GM23338 (cell line): ENCODE data around the gene NLGN1. TPM values are rescaled to one million over a fixed set of nuclear protein-coding genes. Genes with fewer than 3 reads are reported as not detected.

Source experiments
- ATAC-seq: fragments of 200-7000 bp; cut with Tn5 transposase; 3 replicates; pipeline ENCODE4 v1.9.1; 2020
- DNase-seq: peaks from one replicate; pipeline ENCODE4 v3.0.0-alpha.2; 2015; ENCODE audit warnings: low spot score
- H2AFZ ChIP-seq: fragments of 200-600 bp; sonication (generic); 2 replicates; pipeline ENCODE4 v1.8.0; 2016; ENCODE audit warnings: antibody characterized with exemption, mild to moderate bottlenecking, moderate library complexity
- H3F3A ChIP-seq: fragments of 200-600 bp; sonication (generic); replicated peaks from 2 replicates; pipeline ENCODE4 v1.8.0; 2017; ENCODE audit warnings: antibody characterized with exemption, mixed run types, low read depth
- H3K27ac ChIP-seq: fragments of 200-600 bp; sonication (generic); 2 replicates; pipeline ENCODE4 v1.6.1; 2016; ENCODE audit warnings: low read depth
- H3K27me3 ChIP-seq: fragments of 200-600 bp; sonication (generic); 2 replicates; pipeline ENCODE4 v1.8.0; 2016; ENCODE audit warnings: mild to moderate bottlenecking, mixed run types, moderate library complexity; ENCODE audit not compliant: insufficient read depth
- H3K36me3 ChIP-seq: fragments of 200-600 bp; sonication (generic); 2 replicates; pipeline ENCODE4 v1.8.0; 2016; ENCODE audit warnings: mild to moderate bottlenecking; ENCODE audit not compliant: insufficient read depth
- H3K4me1 ChIP-seq: fragments of 200-600 bp; sonication (generic); 2 replicates; pipeline ENCODE4 v1.8.0; 2016; ENCODE audit warnings: mild to moderate bottlenecking, moderate library complexity; ENCODE audit not compliant: insufficient read depth
- H3K4me2 ChIP-seq: fragments of 200-600 bp; sonication (generic); 2 replicates; pipeline ENCODE4 v1.7.1; 2017; ENCODE audit warnings: mixed run types
- H3K4me3 ChIP-seq: fragments of 200-600 bp; sonication (generic); 2 replicates; pipeline ENCODE4 v1.6.1; 2016; ENCODE audit warnings: mixed run types
- H3K79me2 ChIP-seq: fragments of 200-600 bp; sonication (generic); replicated peaks from 2 replicates; pipeline ENCODE4 v1.8.0; 2017; ENCODE audit warnings: mild to moderate bottlenecking; ENCODE audit not compliant: insufficient read depth
- H3K9me2 ChIP-seq: fragments of 200-600 bp; sonication (generic); 2 replicates; pipeline ENCODE4 v1.8.0; 2017; ENCODE audit not compliant: insufficient read depth
- H4K20me1 ChIP-seq: fragments of 200-600 bp; sonication (generic); replicated peaks from 2 replicates; pipeline ENCODE4 v1.8.0; 2017; ENCODE audit warnings: mild to moderate bottlenecking; ENCODE audit not compliant: insufficient read depth
- H3K27ac Mint-ChIP-seq: 2 replicates; pipeline ENCODE4 v1.8.0; 2020; ENCODE audit warnings: inconsistent platforms, mild to moderate bottlenecking, moderate library complexity, mixed read lengths
- H3K27me3 Mint-ChIP-seq: 3 replicates; pipeline ENCODE4 v1.8.0; 2022; ENCODE audit warnings: low read depth, mild to moderate bottlenecking, moderate library complexity, mixed read lengths, inconsistent platforms; ENCODE audit not compliant: insufficient read depth, poor library complexity
- H3K36me3 Mint-ChIP-seq: 3 replicates; pipeline ENCODE4 v1.8.0; 2021; ENCODE audit warnings: low read depth, mild to moderate bottlenecking, inconsistent platforms, moderate library complexity, mixed read lengths
- H3K4me1 Mint-ChIP-seq: 3 replicates; pipeline ENCODE4 v1.8.0; 2020; ENCODE audit warnings: mild to moderate bottlenecking, inconsistent platforms, mixed read lengths
- H3K4me3 Mint-ChIP-seq: 3 replicates; pipeline ENCODE4 v1.8.0; 2021; ENCODE audit warnings: moderate library complexity, mild to moderate bottlenecking, inconsistent platforms, mixed read lengths
- H3K9me3 Mint-ChIP-seq: 3 replicates; pipeline ENCODE4 v1.8.0; 2020; ENCODE audit warnings: moderate library complexity, mild to moderate bottlenecking, inconsistent platforms, mixed read lengths
- CREB1 ChIP-seq: fragments of 250-450 bp; sonication (Bioruptor Pico); IDR thresholded peaks from 2 replicates; pipeline ENCODE4 v1.5.0; 2020; ENCODE audit warnings: low read depth, mild to moderate bottlenecking, moderate library complexity
- EZH2 ChIP-seq: fragments of 200-600 bp; sonication (generic); IDR thresholded peaks from one replicate; pipeline ENCODE4 v1.8.0; 2017; ENCODE audit warnings: antibody characterized with exemption, mild to moderate bottlenecking, low read depth; ENCODE audit not compliant: unreplicated experiment
- EZH2phosphoT487 ChIP-seq: fragments of 200-600 bp; sonication (generic); IDR thresholded peaks from one replicate; pipeline ENCODE4 v1.8.1; 2018; ENCODE audit warnings: antibody characterized with exemption; ENCODE audit not compliant: unreplicated experiment
- JUNB ChIP-seq: IDR thresholded peaks from one replicate; pipeline ENCODE4 v1.6.1; 2016; ENCODE audit warnings: antibody characterized with exemption; ENCODE audit not compliant: unreplicated experiment
- NANOG ChIP-seq: IDR thresholded peaks from 2 replicates; pipeline ENCODE4 v1.6.1; 2016; ENCODE audit warnings: antibody characterized with exemption, borderline replicate concordance
- POLR2AphosphoS5 ChIP-seq: IDR thresholded peaks from 2 replicates; pipeline ENCODE4 v1.6.1; 2016; ENCODE audit warnings: antibody characterized with exemption, low read depth
- STAT1 ChIP-seq: IDR thresholded peaks from one replicate; pipeline ENCODE4 v1.6.1; 2016; ENCODE audit warnings: antibody characterized with exemption; ENCODE audit not compliant: unreplicated experiment
- ZNF114 ChIP-seq: fragments of 250-450 bp; sonication (Bioruptor Pico); IDR thresholded peaks from 2 replicates; pipeline ENCODE4 v1.5.0; 2020; ENCODE audit warnings: mild to moderate bottlenecking, moderate library complexity
- ZNF331 ChIP-seq: fragments of 250-450 bp; sonication (Bioruptor Pico); IDR thresholded peaks from 2 replicates; pipeline ENCODE4 v1.5.0; 2020; ENCODE audit warnings: low read depth, mild to moderate bottlenecking, moderate library complexity
- polyA plus RNA-seq: library from polyadenylated mRNA; unstranded; fragments of >200 nt; fragmentation: Nextera tagmentation; extraction: Ambion mirVana; gene quantifications from 2 replicates; pipeline ENCODE4 v1.2.1, GENCODE V29; 2016
- total RNA-seq: library from RNA; depleted of rRNA; stranded (reverse); fragments of >200 nt; shearing (Covaris generic); gene quantifications from 2 replicates; pipeline ENCODE4 v1.2.3, GENCODE V29; 2014
- TF ChIP-seq, protein P1 (sequence below): IDR thresholded peaks from 2 replicates; pipeline ENCODE4 v1.6.1; 2016; ENCODE audit warnings: antibody characterized with exemption
- TF ChIP-seq, protein P2 (sequence below): IDR thresholded peaks from one replicate; pipeline ENCODE4 v1.6.1; 2018; ENCODE audit warnings: antibody characterized with exemption; ENCODE audit not compliant: unreplicated experiment
- TF ChIP-seq, protein P3 (sequence below): fragments of 250-450 bp; sonication (Bioruptor Pico); IDR thresholded peaks from 2 replicates; pipeline ENCODE4 v1.5.0; 2020; ENCODE audit warnings: mild to moderate bottlenecking, moderate library complexity
- TF ChIP-seq, protein P4 (sequence below), 2 experiments: fragments of 200-600 bp in 1 of 2; sonication (generic) in 1 of 2; conservative IDR thresholded peaks; 2 replicates each; pipeline versions ENCODE4 v1.5.1 to v1.6.1; 2016 to 2017; ENCODE audit warnings: antibody characterized with exemption in 2 of 2, low read depth in 2 of 2, mild to moderate bottlenecking in 2 of 2, moderate library complexity in 1 of 2

Gene NLGN1
- total and polyA plus RNA-seq, 2 experiments from 2014 or later = 6.5 to 18.6 TPM

DNA sequence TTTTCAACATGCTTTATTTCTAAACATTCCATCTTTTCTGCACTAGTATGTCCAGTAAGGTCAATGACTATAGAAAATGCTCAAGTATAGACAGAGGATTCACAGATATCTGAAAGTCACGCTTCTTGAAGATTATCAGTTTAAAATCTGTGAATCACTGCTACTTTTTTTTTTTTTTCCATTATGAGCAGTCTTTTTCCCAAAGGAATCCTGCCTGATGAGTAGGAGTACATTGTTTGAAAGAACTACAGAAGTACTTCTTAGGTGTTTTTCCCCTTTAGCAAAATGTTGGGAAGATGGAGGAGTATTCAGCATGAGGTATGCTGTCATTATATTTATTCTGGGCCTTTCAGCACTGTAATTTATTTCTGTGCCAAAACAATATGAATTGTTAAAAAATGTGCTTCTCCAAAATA lies 266.2 kb downstream of the NLGN1 start:
- H3F3A ChIP-seq = no peaks in the 10 kb centered on the region
- no peaks in the 10 kb centered on the region for H4K20me1 ChIP-seq
- no peak overlapping the region for H3K27ac Mint-ChIP-seq
- H3K4me3 Mint-ChIP-seq = no peak overlapping the region
- H2AFZ ChIP-seq = no peak overlapping the region
- no peak overlapping the region for H3K4me2 ChIP-seq
- no peak for DNase-seq
- peaks cover 7% of the 10 kb centered on the region; the same call in 2 of the 3 replicates for H3K4me1 Mint-ChIP-seq
- H3K27me3 Mint-ChIP-seq = no peaks in the 10 kb centered on the region
- no peak overlapping the region for H3K27ac ChIP-seq
- H3K4me1 ChIP-seq = no peaks in the 10 kb centered on the region
- H3K4me3 ChIP-seq = no peak overlapping the region
- no peak for TF ChIP-seq NANOG
- TF ChIP-seq JUNB = no peak
- no peak for TF ChIP-seq EZH2
- TF ChIP-seq, protein P1, sequence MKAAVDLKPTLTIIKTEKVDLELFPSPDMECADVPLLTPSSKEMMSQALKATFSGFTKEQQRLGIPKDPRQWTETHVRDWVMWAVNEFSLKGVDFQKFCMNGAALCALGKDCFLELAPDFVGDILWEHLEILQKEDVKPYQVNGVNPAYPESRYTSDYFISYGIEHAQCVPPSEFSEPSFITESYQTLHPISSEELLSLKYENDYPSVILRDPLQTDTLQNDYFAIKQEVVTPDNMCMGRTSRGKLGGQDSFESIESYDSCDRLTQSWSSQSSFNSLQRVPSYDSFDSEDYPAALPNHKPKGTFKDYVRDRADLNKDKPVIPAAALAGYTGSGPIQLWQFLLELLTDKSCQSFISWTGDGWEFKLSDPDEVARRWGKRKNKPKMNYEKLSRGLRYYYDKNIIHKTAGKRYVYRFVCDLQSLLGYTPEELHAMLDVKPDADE = no peak
- TF ChIP-seq ZNF331 = no peak
- no peak for TF ChIP-seq ZNF114
- TF ChIP-seq, protein P2, sequence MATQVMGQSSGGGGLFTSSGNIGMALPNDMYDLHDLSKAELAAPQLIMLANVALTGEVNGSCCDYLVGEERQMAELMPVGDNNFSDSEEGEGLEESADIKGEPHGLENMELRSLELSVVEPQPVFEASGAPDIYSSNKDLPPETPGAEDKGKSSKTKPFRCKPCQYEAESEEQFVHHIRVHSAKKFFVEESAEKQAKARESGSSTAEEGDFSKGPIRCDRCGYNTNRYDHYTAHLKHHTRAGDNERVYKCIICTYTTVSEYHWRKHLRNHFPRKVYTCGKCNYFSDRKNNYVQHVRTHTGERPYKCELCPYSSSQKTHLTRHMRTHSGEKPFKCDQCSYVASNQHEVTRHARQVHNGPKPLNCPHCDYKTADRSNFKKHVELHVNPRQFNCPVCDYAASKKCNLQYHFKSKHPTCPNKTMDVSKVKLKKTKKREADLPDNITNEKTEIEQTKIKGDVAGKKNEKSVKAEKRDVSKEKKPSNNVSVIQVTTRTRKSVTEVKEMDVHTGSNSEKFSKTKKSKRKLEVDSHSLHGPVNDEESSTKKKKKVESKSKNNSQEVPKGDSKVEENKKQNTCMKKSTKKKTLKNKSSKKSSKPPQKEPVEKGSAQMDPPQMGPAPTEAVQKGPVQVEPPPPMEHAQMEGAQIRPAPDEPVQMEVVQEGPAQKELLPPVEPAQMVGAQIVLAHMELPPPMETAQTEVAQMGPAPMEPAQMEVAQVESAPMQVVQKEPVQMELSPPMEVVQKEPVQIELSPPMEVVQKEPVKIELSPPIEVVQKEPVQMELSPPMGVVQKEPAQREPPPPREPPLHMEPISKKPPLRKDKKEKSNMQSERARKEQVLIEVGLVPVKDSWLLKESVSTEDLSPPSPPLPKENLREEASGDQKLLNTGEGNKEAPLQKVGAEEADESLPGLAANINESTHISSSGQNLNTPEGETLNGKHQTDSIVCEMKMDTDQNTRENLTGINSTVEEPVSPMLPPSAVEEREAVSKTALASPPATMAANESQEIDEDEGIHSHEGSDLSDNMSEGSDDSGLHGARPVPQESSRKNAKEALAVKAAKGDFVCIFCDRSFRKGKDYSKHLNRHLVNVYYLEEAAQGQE = no peak
- no peak for TF ChIP-seq STAT1
- no peak for TF ChIP-seq CREB1 (CRISPR knock-in tag)
- TF ChIP-seq POLR2AphosphoS5 = no peak
- TF ChIP-seq EZH2phosphoT487 = no peak
- TF ChIP-seq, protein P3, sequence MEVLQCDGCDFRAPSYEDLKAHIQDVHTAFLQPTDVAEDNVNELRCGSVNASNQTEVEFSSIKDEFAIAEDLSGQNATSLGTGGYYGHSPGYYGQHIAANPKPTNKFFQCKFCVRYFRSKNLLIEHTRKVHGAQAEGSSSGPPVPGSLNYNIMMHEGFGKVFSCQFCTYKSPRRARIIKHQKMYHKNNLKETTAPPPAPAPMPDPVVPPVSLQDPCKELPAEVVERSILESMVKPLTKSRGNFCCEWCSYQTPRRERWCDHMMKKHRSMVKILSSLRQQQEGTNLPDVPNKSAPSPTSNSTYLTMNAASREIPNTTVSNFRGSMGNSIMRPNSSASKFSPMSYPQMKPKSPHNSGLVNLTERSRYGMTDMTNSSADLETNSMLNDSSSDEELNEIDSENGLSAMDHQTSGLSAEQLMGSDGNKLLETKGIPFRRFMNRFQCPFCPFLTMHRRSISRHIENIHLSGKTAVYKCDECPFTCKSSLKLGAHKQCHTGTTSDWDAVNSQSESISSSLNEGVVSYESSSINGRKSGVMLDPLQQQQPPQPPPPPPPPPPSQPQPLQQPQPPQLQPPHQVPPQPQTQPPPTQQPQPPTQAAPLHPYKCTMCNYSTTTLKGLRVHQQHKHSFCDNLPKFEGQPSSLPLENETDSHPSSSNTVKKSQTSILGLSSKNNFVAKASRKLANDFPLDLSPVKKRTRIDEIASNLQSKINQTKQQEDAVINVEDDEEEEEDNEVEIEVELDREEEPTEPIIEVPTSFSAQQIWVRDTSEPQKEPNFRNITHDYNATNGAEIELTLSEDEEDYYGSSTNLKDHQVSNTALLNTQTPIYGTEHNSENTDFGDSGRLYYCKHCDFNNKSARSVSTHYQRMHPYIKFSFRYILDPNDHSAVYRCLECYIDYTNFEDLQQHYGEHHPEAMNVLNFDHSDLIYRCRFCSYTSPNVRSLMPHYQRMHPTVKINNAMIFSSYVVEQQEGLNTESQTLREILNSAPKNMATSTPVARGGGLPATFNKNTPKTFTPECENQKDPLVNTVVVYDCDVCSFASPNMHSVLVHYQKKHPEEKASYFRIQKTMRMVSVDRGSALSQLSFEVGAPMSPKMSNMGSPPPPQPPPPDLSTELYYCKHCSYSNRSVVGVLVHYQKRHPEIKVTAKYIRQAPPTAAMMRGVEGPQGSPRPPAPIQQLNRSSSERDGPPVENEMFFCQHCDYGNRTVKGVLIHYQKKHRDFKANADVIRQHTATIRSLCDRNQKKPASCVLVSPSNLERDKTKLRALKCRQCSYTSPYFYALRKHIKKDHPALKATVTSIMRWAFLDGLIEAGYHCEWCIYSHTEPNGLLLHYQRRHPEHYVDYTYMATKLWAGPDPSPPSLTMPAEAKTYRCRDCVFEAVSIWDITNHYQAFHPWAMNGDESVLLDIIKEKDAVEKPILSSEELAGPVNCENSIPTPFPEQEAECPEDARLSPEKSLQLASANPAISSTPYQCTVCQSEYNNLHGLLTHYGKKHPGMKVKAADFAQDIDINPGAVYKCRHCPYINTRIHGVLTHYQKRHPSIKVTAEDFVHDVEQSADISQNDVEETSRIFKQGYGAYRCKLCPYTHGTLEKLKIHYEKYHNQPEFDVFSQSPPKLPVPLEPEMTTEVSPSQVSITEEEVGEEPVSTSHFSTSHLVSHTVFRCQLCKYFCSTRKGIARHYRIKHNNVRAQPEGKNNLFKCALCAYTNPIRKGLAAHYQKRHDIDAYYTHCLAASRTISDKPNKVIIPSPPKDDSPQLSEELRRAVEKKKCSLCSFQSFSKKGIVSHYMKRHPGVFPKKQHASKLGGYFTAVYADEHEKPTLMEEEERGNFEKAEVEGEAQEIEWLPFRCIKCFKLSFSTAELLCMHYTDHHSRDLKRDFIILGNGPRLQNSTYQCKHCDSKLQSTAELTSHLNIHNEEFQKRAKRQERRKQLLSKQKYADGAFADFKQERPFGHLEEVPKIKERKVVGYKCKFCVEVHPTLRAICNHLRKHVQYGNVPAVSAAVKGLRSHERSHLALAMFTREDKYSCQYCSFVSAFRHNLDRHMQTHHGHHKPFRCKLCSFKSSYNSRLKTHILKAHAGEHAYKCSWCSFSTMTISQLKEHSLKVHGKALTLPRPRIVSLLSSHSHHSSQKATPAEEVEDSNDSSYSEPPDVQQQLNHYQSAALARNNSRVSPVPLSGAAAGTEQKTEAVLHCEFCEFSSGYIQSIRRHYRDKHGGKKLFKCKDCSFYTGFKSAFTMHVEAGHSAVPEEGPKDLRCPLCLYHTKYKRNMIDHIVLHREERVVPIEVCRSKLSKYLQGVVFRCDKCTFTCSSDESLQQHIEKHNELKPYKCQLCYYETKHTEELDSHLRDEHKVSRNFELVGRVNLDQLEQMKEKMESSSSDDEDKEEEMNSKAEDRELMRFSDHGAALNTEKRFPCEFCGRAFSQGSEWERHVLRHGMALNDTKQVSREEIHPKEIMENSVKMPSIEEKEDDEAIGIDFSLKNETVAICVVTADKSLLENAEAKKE (CRISPR knock-in tag) = no peak
- TF ChIP-seq, protein P4, sequence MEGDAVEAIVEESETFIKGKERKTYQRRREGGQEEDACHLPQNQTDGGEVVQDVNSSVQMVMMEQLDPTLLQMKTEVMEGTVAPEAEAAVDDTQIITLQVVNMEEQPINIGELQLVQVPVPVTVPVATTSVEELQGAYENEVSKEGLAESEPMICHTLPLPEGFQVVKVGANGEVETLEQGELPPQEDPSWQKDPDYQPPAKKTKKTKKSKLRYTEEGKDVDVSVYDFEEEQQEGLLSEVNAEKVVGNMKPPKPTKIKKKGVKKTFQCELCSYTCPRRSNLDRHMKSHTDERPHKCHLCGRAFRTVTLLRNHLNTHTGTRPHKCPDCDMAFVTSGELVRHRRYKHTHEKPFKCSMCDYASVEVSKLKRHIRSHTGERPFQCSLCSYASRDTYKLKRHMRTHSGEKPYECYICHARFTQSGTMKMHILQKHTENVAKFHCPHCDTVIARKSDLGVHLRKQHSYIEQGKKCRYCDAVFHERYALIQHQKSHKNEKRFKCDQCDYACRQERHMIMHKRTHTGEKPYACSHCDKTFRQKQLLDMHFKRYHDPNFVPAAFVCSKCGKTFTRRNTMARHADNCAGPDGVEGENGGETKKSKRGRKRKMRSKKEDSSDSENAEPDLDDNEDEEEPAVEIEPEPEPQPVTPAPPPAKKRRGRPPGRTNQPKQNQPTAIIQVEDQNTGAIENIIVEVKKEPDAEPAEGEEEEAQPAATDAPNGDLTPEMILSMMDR (conservative IDR thresholded peaks at IDR 0.05; ENCODE audit: low read depth in 2 of 2) = no peak
- no peaks in the 10 kb centered on the region for H3K9me3 Mint-ChIP-seq
- no peaks in the 10 kb centered on the region for H3K36me3 Mint-ChIP-seq
- no peaks in the 10 kb centered on the region for H3K36me3 ChIP-seq
- no peaks in the 10 kb centered on the region for H3K27me3 ChIP-seq
- ATAC-seq = no peak
- H3K79me2 ChIP-seq = no peaks in the 10 kb centered on the region
- no peaks in the 10 kb centered on the region for H3K9me2 ChIP-seq
